HUES48 (cell line): ENCODE results near the gene POLDIP3.

Experiments
- H3K27ac ChIP-seq: one replicate; pipeline ENCODE4 v1.7.0; 2013; ENCODE audit warnings: low read depth, low read length, inconsistent platforms
- H3K27me3 ChIP-seq: 2 replicates; pipeline ENCODE4 v1.6.1; 2013; ENCODE audit warnings: mild to moderate bottlenecking, low read length; ENCODE audit not compliant: control insufficient read depth, insufficient read depth
- H3K36me3 ChIP-seq: 2 replicates; pipeline ENCODE4 v1.6.1; 2013; ENCODE audit warnings: low read length; ENCODE audit not compliant: control insufficient read depth, insufficient read depth
- H3K4me1 ChIP-seq: 2 replicates; pipeline ENCODE4 v1.6.1; 2013; ENCODE audit warnings: mild to moderate bottlenecking, low read length; ENCODE audit not compliant: control insufficient read depth, insufficient read depth
- H3K4me3 ChIP-seq: 2 replicates; pipeline ENCODE4 v1.5.1; 2013; ENCODE audit warnings: mild to moderate bottlenecking, low read depth, low read length
- H3K9ac ChIP-seq: 2 replicates; pipeline ENCODE4 v1.6.1; 2013; ENCODE audit warnings: mild to moderate bottlenecking, low read depth, low read length, moderate library complexity
- H3K9me3 ChIP-seq: 2 replicates; pipeline ENCODE4 v1.6.1; 2013; ENCODE audit warnings: low read length; ENCODE audit not compliant: control insufficient read depth, insufficient read depth

POLDIP3 gene

GRCh38 chr22:42601879-42602465, 12.7 kb downstream of the POLDIP3 start:
- peaks cover 72% of the 10 kb centered on the region for H3K36me3 ChIP-seq
- no peak overlapping the region for H3K9ac ChIP-seq
- H3K27me3 ChIP-seq = no peaks in the 10 kb centered on the region
- H3K27ac ChIP-seq = no peak overlapping the region
- H3K4me1 ChIP-seq = no peaks in the 10 kb centered on the region
- H3K4me3 ChIP-seq = no peak overlapping the region
- H3K9me3 ChIP-seq = no peaks in the 10 kb centered on the region; the same call in 1 of the 2 replicates

DNA sequence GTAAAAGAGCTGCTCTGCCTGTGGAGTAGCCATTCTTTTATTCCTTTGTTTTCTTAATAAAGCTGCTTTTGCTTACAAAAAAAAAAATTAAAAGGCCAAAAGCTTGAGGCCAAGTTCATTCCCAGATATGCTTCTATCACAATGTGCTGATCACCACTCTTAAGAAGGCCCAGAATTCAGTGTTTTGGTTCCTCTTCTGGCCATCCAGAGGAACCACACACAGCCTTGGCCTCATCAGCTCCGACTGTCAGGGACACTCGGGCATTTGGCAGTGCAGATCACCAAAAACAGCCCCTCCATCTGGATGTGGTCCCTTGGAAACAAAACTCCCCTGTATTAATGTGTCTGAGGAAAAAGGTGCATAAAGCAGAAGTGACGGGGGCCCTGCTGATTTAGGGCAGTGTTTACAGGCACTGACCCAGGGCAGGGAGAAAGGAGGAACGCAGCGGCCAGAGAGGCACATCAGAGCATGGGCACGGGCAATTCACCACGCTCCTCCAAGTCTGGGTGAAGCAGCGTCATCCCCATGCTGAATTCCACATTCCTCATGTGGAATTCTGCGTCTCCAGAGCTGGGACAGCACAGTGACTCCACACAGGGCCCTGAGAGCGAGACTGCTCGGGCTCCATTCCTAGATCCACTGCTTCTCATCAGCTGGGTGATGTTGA, 17.7 kb downstream of the POLDIP3 start:
- H3K27ac ChIP-seq = no peak overlapping the region
- no peaks in the 10 kb centered on the region for H3K4me1 ChIP-seq
- no peaks in the 10 kb centered on the region; the same call in 1 of the 2 replicates for H3K9me3 ChIP-seq
- no peaks in the 10 kb centered on the region for H3K27me3 ChIP-seq
- H3K9ac ChIP-seq = no peak overlapping the region
- H3K36me3 ChIP-seq = peaks cover 89% of the 10 kb centered on the region
- no peak overlapping the region for H3K4me3 ChIP-seq

GRCh38 chr22:42596336-42596735, 18.3 kb downstream of the POLDIP3 start:
- H3K4me1 ChIP-seq = no peaks in the 10 kb centered on the region
- H3K36me3 ChIP-seq = peaks cover 91% of the 10 kb centered on the region
- no peaks in the 10 kb centered on the region; the same call in 1 of the 2 replicates for H3K9me3 ChIP-seq
- H3K27me3 ChIP-seq = no peaks in the 10 kb centered on the region
- H3K27ac ChIP-seq = no peak overlapping the region
- no peak overlapping the region for H3K4me3 ChIP-seq
- no peak overlapping the region for H3K9ac ChIP-seq

DNA sequence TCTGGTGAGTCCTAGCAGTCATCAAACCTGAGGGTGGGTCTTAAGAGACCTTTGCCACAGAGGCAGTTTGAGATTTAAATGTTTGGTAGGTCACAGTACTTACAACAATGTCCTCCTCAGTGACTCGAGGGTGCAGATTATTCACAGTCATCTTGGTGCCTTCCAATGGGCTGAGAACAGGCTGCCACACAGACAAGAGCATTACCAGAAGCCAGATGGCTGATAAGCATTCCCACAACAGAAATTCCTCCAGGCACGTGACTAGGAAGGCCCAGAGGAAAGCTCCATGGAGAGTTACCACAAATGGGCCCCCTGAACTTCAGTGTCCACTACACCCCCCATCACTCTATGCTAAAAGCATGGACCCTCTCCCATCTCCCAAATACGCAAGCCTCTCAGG, 19.2 kb downstream of the POLDIP3 start:
- peaks cover 91% of the 10 kb centered on the region for H3K36me3 ChIP-seq
- no peaks in the 10 kb centered on the region; the same call in 1 of the 2 replicates for H3K9me3 ChIP-seq
- H3K9ac ChIP-seq = no peak overlapping the region
- H3K4me1 ChIP-seq = no peaks in the 10 kb centered on the region
- no peak overlapping the region for H3K27ac ChIP-seq
- H3K27me3 ChIP-seq = no peaks in the 10 kb centered on the region
- H3K4me3 ChIP-seq = no peak overlapping the region

DNA sequence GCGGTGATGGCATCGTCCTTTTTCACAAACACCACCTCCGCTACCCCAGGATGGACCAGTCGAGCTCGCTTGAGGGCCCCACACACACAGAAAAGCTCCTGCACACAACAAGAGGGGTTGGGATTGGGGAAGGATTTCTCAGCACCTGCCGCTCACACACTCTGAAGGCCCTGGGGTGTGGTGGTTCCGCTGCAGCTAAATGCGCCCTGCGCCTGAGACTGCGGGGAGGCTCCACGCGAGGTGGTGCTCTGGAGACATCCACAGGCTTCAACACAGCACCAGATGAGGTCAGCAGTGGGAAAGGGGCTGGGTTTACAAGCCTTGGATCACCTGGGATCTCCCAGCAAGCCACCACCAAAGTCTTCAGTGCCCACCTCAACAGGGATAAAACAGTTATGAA, 22.7 kb downstream of the POLDIP3 start:
- Histone ChIP-seq H3K9me3 (no peaks in the 10 kb centered on the region), H3K4me3 (no peak overlapping the region), H3K9ac (no peak overlapping the region), H3K36me3 (peaks cover 90% of the 10 kb centered on the region), H3K27me3 (no peaks in the 10 kb centered on the region), H3K27ac (no peak overlapping the region), H3K4me1 (no peaks in the 10 kb centered on the region)

- Histone ChIP-seq H3K36me3 (peaks cover 89% of the 10 kb centered on the region), H3K27ac (no peak overlapping the region), H3K9ac (no peak overlapping the region), H3K9me3 (no peaks in the 10 kb centered on the region), H3K4me1 (no peaks in the 10 kb centered on the region), H3K4me3 (no peak overlapping the region), H3K27me3 (no peaks in the 10 kb centered on the region)
Observed at GRCh38 chr22:42587588-42588175, 27.0 kb downstream of the POLDIP3 start.

GRCh38 chr22:42586381-42586780, 28.3 kb downstream of the POLDIP3 start:
- Histone ChIP-seq H3K4me1 (0 out of 2 replicates have a peak, but pooled peaks cover 6% of the 10 kb centered on the region), H3K9me3 (no peaks in the 10 kb centered on the region), H3K9ac (no peak overlapping the region), H3K27me3 (no peaks in the 10 kb centered on the region), H3K4me3 (no peak overlapping the region), H3K27ac (no peak overlapping the region), H3K36me3 (peaks cover 76% of the 10 kb centered on the region)

- Histone ChIP-seq H3K36me3 (peaks cover 67% of the 10 kb centered on the region), H3K27ac (no peak overlapping the region), H3K4me1 (0 out of 2 replicates have a peak, but pooled peaks cover 6% of the 10 kb centered on the region), H3K4me3 (no peak overlapping the region), H3K9ac (no peak overlapping the region), H3K9me3 (no peaks in the 10 kb centered on the region), H3K27me3 (no peaks in the 10 kb centered on the region)
Observed at GRCh38 chr22:42585096-42585495, 29.6 kb downstream of the POLDIP3 start.

GRCh38 chr22:42584364-42584940, 30.2 kb downstream of the POLDIP3 start:
- Histone ChIP-seq H3K4me1 (0 out of 2 replicates have a peak, but pooled peaks cover 6% of the 10 kb centered on the region), H3K36me3 (peaks cover 67% of the 10 kb centered on the region), H3K9ac (no peak overlapping the region), H3K27ac (no peak overlapping the region), H3K4me3 (no peak overlapping the region), H3K9me3 (no peaks in the 10 kb centered on the region), H3K27me3 (no peaks in the 10 kb centered on the region)

DNA sequence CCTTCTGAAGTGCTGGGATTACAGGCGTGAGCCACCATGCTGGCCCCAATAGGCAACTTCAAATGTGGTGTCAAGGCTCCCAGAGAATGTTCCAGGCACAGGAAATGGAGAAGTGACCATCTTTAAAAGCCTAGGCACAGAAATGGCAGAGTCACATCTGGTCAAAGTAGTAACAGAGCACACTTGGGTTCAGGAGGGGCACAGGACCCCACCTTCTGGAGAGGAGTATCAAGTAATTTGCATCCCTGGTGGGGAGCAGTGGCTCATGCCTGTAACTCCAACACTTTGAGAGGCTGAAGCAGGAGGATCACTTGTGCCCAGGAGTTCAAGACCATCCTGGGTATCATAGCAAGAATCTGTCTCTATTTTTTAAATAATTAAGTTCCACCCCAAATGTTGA, 31.7 kb downstream of the POLDIP3 start:
- H3K27ac ChIP-seq = peak overlapping the region; percentile 28
- H3K36me3 ChIP-seq = peaks cover 70% of the 10 kb centered on the region

More for the DNA sequence above, 31.7 kb downstream of the POLDIP3 start:
- H3K9ac ChIP-seq = no peak overlapping the region
- 0 out of 2 replicates have a peak, but pooled peaks cover 6% of the 10 kb centered on the region for H3K4me1 ChIP-seq
- H3K27me3 ChIP-seq = no peaks in the 10 kb centered on the region
- H3K9me3 ChIP-seq = no peaks in the 10 kb centered on the region
- no peak overlapping the region for H3K4me3 ChIP-seq
